Activated CD8-positive, alpha-beta T cell treated with anti-CD3 and anti-CD28 coated beads for 36 hours (primary cell): ENCODE measurements around the gene KDM1A. TPM values are rescaled to one million over a fixed set of nuclear protein-coding genes. Genes with fewer than 3 reads are reported as not detected.
"Not testable (repeated sequence)": the region's sequence is repeated elsewhere in the genome, so short reads cannot be mapped to it uniquely, and the experiment has no call there.

Source experiments
- ATAC-seq: fragments of 200-7000 bp; cut with Tn5 transposase; one replicate; pipeline ENCODE4 v1.10.0; 2021; ENCODE audit warnings: mild to moderate bottlenecking, moderate library complexity
- CTCF ChIA-PET: fragments of 350-600 bp; sonication (Branson Sonifier 250); formaldehyde crosslinking; loops from one replicate; lab custom pipeline; 2021; ENCODE audit warnings: antibody characterized with exemption; lab: Charles Lee
- POLR2A ChIA-PET: fragments of 350-600 bp; sonication (Branson Sonifier 250); formaldehyde crosslinking; loops from one replicate; lab custom pipeline; 2021; ENCODE audit warnings: antibody characterized with exemption; lab: Charles Lee
- DNase-seq: peaks from one replicate; pipeline ENCODE4 v3.0.0-alpha.2; 2020
- H3K27ac Mint-ChIP-seq: one replicate; pipeline ENCODE4 v1.8.0; 2021; ENCODE audit warnings: mild to moderate bottlenecking, mixed read lengths
- H3K27me3 Mint-ChIP-seq: one replicate; pipeline ENCODE4 v1.8.0; 2021; ENCODE audit warnings: mixed read lengths
- H3K36me3 Mint-ChIP-seq: one replicate; pipeline ENCODE4 v1.8.0; 2021; ENCODE audit warnings: low read depth, mixed read lengths
- H3K4me1 Mint-ChIP-seq: one replicate; pipeline ENCODE4 v1.8.0; 2021; ENCODE audit warnings: low read depth, mixed read lengths
- H3K4me3 Mint-ChIP-seq: one replicate; pipeline ENCODE4 v1.8.0; 2021; ENCODE audit warnings: mild to moderate bottlenecking, moderate library complexity, mixed read lengths
- H3K9me3 Mint-ChIP-seq: one replicate; pipeline ENCODE4 v1.8.0; 2021; ENCODE audit warnings: mixed read lengths
- CTCF ChIP-seq: fragments of 200-600 bp; IDR thresholded peaks from one replicate; pipeline ENCODE4 v1.8.0; 2022; ENCODE audit warnings: antibody characterized with exemption, mild to moderate bottlenecking
- intact Hi-C: fragments of 100-400 bp; cut with micrococcal nuclease; formaldehyde crosslinking; loops from one replicate; pipeline ENCODE4 v1.10.0; 2022
- total RNA-seq, 2 experiments: library from RNA; stranded (reverse); gene quantifications; one replicate each; pipeline ENCODE4 v1.2.3, GENCODE V29; 2021

Gene KDM1A
- total RNA-seq, 2 experiments from 2014 or later: 75.2 to 77.7 TPM

DNA sequence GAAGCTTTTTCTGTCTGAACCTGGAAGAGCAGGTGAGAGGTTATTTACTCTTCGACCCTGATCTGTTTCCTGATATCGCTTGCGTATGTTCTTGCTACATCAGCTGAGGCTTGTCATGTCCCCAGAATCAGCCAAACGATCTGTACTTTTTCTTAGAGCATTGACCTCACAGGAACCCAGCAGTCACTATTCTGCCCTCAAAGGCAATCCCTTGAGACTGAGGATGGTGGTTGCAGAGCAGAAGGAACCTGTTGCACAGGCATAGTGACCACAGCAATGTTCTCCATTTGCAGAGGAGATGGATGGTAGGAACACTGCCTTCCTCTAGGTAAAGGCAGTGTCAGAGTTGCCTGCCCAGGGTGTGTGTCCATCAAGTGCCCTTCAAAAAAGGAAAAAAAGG is 35.3 kb upstream of the KDM1A start:
- CTCF ChIA-PET: interaction anchor here (2.0 kb wide), 1 partner anchor 20 kb away, joined by 5 read pairs; no protein-coding TSS in a partner anchor
- Mint-ChIP-seq H3K4me1 (no peaks in the 10 kb centered on the region), H3K4me3 (no peak overlapping the region), H3K27ac (no peak overlapping the region), H3K27me3 (peaks cover 2% of the 10 kb centered on the region), H3K36me3 (no peaks in the 10 kb centered on the region), H3K9me3 (no peaks in the 10 kb centered on the region)
- DNase-seq (no peak), ATAC-seq (no peak)
- TF ChIP-seq CTCF: no peak
- intact Hi-C loops: no loop called here
- POLR2A ChIA-PET: no interaction called here

DNA sequence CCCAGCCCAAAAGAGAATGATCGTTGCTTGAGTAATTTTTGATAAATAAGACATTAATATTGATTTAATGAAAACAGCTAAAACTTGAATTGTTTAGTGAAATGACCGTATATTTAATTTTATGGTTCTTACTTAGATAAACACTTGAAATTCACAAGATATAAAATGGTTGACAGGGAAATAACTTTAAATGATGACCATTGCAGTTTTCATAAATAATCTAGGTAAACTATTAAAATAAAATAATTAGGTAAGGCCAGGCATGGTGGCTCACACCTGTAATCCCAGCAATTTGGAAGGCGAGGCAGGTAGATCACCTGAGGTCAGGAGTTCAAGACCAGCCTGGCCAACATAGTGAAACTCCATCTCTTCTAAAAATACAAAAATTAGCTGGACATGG is 26.9 kb upstream of the KDM1A start:
- H3K27ac Mint-ChIP-seq, intact Hi-C loops, H3K36me3 Mint-ChIP-seq, POLR2A ChIA-PET, H3K4me3 Mint-ChIP-seq, CTCF ChIA-PET, H3K4me1 Mint-ChIP-seq, ATAC-seq, H3K27me3 Mint-ChIP-seq, H3K9me3 Mint-ChIP-seq, DNase-seq: not testable (repeated sequence)

DNA sequence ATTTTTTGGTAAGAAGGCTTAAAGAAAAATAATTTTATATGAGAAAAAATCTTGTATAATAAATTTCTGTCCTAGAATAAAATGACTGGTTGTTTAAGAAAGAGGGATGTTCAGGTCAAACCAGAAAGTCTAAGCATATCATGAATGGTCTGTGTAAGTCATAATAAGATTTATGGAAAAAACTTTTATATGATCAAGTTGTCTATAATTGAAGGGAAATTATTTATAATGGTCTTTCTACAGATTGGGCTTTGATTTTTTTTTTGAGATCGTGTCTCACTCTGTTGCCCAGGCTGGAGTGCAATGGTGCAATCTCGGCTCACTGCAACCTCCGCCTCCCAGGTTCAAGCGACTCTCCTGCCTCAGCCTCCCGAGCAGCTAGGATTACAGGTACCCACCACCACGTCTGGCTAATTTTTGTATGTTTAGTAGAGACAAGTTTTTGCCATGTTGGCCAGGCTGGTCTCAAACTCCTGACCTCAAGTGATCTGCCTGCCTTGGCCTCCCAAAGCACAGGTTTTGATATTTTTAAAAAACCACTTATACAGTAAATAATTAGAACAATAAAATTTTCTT is 26.0 kb upstream of the KDM1A start:
- CTCF ChIA-PET: interaction anchor here (0.6 kb wide), 1 partner anchor 24 kb away, joined by 3 read pairs; no protein-coding TSS in a partner anchor
- H3K9me3 Mint-ChIP-seq, H3K4me1 Mint-ChIP-seq, DNase-seq, H3K4me3 Mint-ChIP-seq, H3K27me3 Mint-ChIP-seq, ATAC-seq, H3K36me3 Mint-ChIP-seq, H3K27ac Mint-ChIP-seq, POLR2A ChIA-PET, intact Hi-C loops: not testable (repeated sequence)

DNA sequence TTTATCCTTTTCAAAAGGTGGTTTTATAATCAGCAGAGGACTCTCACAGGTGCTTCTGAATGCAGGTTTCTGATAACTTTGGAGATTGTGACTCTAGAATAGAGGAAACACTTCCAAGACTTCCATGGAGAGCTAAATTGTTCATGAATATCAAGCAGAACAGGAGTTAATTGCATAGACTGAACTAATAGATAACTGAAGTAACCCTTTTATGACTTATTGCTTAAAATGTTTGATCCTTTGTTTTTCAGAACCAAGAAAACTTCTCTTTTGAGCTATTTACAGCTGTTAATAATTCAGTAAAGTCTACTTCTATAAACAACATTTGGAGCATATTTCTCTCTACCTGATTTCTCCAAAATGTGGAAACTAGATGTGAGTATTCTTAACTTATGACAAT is 23.5 kb upstream of the KDM1A start:
- TF ChIP-seq CTCF: no peak
- no peak overlapping the region for H3K4me3 Mint-ChIP-seq
- H3K27me3 Mint-ChIP-seq: no peaks in the 10 kb centered on the region
- ChIA-PET CTCF (no interaction called here), POLR2A (no interaction called here)
- H3K9me3 Mint-ChIP-seq: peaks cover 6% of the 10 kb centered on the region
- intact Hi-C loops: no loop called here
- ATAC-seq (no peak), DNase-seq (no peak)
- H3K36me3 Mint-ChIP-seq: peaks cover 3% of the 10 kb centered on the region
- H3K4me1 Mint-ChIP-seq: no peaks in the 10 kb centered on the region
- H3K27ac Mint-ChIP-seq: no peak overlapping the region

GRCh38 chr1:22997528-22997927 is 21.7 kb upstream of the KDM1A start:
- intact Hi-C loops, ATAC-seq, POLR2A ChIA-PET, H3K4me3 Mint-ChIP-seq, CTCF ChIA-PET, H3K27me3 Mint-ChIP-seq, H3K27ac Mint-ChIP-seq, H3K4me1 Mint-ChIP-seq, H3K9me3 Mint-ChIP-seq, H3K36me3 Mint-ChIP-seq, DNase-seq: not testable (repeated sequence)

- POLR2A ChIA-PET, H3K9me3 Mint-ChIP-seq, H3K27ac Mint-ChIP-seq, H3K4me3 Mint-ChIP-seq, intact Hi-C loops, H3K4me1 Mint-ChIP-seq, H3K27me3 Mint-ChIP-seq, ATAC-seq, DNase-seq, CTCF ChIA-PET, H3K36me3 Mint-ChIP-seq: not testable (repeated sequence)
Observed at GRCh38 chr1:23000133-23000532, 19.1 kb upstream of the KDM1A start.

DNA sequence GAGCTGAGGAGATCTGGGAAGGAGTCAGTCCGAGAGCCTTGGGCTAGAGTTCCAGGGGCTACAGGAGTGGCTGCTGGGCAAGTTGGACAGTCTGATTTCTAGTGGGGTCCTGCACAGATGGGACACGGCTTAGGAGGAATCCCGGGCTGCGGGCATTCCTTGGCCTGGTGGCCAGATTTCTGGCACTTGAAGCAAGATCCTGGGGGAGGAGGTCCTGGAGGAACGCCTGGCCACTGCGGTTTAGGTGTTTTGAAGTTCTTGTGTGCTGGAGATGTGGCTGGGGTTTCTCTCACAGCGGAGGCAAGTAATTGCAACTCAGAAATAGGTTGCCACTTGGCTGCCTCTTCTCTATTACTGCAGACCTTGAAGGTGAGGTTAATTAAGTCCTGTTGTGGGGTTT is 17.1 kb upstream of the KDM1A start:
- H3K4me1 Mint-ChIP-seq, DNase-seq, H3K36me3 Mint-ChIP-seq, ATAC-seq, CTCF ChIA-PET, H3K4me3 Mint-ChIP-seq, H3K27me3 Mint-ChIP-seq, intact Hi-C loops, H3K9me3 Mint-ChIP-seq, H3K27ac Mint-ChIP-seq: not testable (repeated sequence)
- POLR2A ChIA-PET: interaction anchor here (1.2 kb wide), 1 partner anchor 10 kb away, joined by 3 read pairs; no protein-coding TSS in a partner anchor
